ENCODE data around the gene HIRA. TPM values are rescaled to one million over a fixed set of nuclear protein-coding genes. Genes with fewer than 3 reads are reported as not detected.

Gene HIRA
- total RNA-seq, 1 donor from 2014 or later, result 38.2 TPM

DNA sequence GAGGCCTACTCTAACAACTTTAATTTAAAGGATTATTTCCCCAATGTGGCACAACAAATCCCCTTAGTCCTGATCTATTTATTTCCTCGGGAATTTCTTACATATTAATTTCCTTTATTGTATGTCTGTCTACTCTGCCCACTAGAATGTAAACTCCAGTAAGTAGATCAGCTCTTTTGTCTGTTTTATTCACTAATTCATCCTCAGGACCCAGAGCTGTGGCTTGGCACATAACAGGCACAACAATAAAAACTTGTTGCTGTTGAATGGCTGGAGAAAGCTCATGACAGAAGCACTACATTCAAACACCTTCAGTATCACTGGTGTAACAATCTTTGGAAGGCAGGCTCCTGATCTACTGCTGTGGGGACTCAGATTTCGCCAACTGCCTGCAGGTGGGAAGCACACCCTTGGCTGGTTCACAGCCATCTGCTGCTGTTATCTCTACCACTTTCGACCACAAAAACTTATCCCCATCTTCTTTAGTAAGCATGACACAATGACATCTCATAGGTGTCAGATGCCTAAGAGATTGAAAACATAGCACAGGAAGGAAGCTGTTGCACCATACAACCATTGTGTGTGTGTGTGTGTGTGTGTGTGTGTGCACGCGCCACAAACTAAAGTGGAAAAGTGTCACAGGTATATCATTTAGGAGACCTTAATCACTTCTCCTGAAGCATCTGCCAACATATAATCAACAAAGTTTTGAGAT is 11.9 kb downstream of the HIRA start:
- H3K27ac Mint-ChIP-seq, result no peak overlapping the region
- no peak for DNase-seq (ENCODE audit: low spot score in 2 of 2, unreplicated experiment in 2 of 2)
- no peaks in the 10 kb centered on the region for H3K27me3 Mint-ChIP-seq (ENCODE audit: low read depth)
- H3K36me3 Mint-ChIP-seq, result peaks cover 11% of the 10 kb centered on the region
- TF ChIP-seq, protein P1, sequence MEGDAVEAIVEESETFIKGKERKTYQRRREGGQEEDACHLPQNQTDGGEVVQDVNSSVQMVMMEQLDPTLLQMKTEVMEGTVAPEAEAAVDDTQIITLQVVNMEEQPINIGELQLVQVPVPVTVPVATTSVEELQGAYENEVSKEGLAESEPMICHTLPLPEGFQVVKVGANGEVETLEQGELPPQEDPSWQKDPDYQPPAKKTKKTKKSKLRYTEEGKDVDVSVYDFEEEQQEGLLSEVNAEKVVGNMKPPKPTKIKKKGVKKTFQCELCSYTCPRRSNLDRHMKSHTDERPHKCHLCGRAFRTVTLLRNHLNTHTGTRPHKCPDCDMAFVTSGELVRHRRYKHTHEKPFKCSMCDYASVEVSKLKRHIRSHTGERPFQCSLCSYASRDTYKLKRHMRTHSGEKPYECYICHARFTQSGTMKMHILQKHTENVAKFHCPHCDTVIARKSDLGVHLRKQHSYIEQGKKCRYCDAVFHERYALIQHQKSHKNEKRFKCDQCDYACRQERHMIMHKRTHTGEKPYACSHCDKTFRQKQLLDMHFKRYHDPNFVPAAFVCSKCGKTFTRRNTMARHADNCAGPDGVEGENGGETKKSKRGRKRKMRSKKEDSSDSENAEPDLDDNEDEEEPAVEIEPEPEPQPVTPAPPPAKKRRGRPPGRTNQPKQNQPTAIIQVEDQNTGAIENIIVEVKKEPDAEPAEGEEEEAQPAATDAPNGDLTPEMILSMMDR (IDR thresholded peaks at IDR 0.05; ENCODE audit: unreplicated experiment), result no peak
- H3K4me1 Mint-ChIP-seq, result peaks cover 2% of the 10 kb centered on the region
- peaks cover 5% of the 10 kb centered on the region for H3K9me3 Mint-ChIP-seq
- no peak overlapping the region for H3K4me3 Mint-ChIP-seq

DNA sequence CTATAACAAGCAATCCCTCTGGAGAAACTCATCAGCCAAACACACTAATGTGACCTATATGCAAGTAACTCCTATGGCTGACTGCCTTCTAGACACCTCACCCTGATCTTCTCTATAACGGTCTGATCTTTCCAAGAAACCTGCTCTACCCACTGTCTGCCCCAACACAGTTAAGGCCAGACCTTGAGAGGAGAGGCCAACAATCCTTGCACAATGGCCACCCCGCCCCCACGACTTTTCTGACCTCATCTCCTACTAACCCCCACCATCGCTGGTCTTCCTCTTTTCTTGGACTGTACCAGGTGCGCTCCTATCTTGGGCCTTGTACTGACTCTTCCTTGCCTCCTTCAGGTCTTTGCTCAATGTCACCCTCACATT is 12.5 kb downstream of the HIRA start:
- H3K27me3 Mint-ChIP-seq (ENCODE audit: low read depth), result no peaks in the 10 kb centered on the region
- peaks cover 11% of the 10 kb centered on the region for H3K36me3 Mint-ChIP-seq
- H3K4me3 Mint-ChIP-seq, result no peak overlapping the region
- H3K9me3 Mint-ChIP-seq, result peaks cover 5% of the 10 kb centered on the region
- no peak overlapping the region for H3K27ac Mint-ChIP-seq
- DNase-seq (ENCODE audit: low spot score in 2 of 2, unreplicated experiment in 2 of 2), result no peak
- TF ChIP-seq, protein P1 (IDR thresholded peaks at IDR 0.05; ENCODE audit: unreplicated experiment), result no peak
- peaks cover 2% of the 10 kb centered on the region for H3K4me1 Mint-ChIP-seq

GRCh38 chr22:19412923-19413322 is 18.6 kb downstream of the HIRA start:
- Mint-ChIP-seq H3K27ac (no peak overlapping the region), H3K27me3 (ENCODE audit: low read depth) (no peaks in the 10 kb centered on the region), H3K4me1 (peaks cover 12% of the 10 kb centered on the region), H3K4me3 (no peak overlapping the region), H3K9me3 (peaks cover 5% of the 10 kb centered on the region), H3K36me3 (peaks cover 15% of the 10 kb centered on the region)
- TF ChIP-seq, protein P1 (IDR thresholded peaks at IDR 0.05; ENCODE audit: unreplicated experiment), result no peak
- no peak for DNase-seq (ENCODE audit: low spot score in 2 of 2, unreplicated experiment in 2 of 2)

GRCh38 chr22:19412478-19412877 is 19.1 kb downstream of the HIRA start:
- H3K4me1 Mint-ChIP-seq, result peaks cover 16% of the 10 kb centered on the region
- H3K36me3 Mint-ChIP-seq, result peaks cover 15% of the 10 kb centered on the region
- H3K27ac Mint-ChIP-seq, result no peak overlapping the region
- DNase-seq (ENCODE audit: low spot score in 2 of 2, unreplicated experiment in 2 of 2), result no peak
- no peak overlapping the region for H3K4me3 Mint-ChIP-seq
- peaks cover 5% of the 10 kb centered on the region for H3K9me3 Mint-ChIP-seq
- TF ChIP-seq, protein P1 (IDR thresholded peaks at IDR 0.05; ENCODE audit: unreplicated experiment), result no peak
- no peaks in the 10 kb centered on the region for H3K27me3 Mint-ChIP-seq (ENCODE audit: low read depth)

GRCh38 chr22:19411690-19412045 is 19.9 kb downstream of the HIRA start:
- TF ChIP-seq, protein P1 (IDR thresholded peaks at IDR 0.05; ENCODE audit: unreplicated experiment), result no peak
- no peak overlapping the region for H3K27ac Mint-ChIP-seq
- H3K36me3 Mint-ChIP-seq, result peaks cover 11% of the 10 kb centered on the region

More at GRCh38 chr22:19411690-19412045, 19.9 kb downstream of the HIRA start:
- no peak overlapping the region for H3K4me3 Mint-ChIP-seq
- peaks cover 24% of the 10 kb centered on the region for H3K4me1 Mint-ChIP-seq
- H3K9me3 Mint-ChIP-seq, result peaks cover 5% of the 10 kb centered on the region
- DNase-seq (ENCODE audit: low spot score in 2 of 2, unreplicated experiment in 2 of 2), result no peak
- H3K27me3 Mint-ChIP-seq (ENCODE audit: low read depth), result no peaks in the 10 kb centered on the region
